NCI-H1436 (cell line): ENCODE results near the gene L3MBTL4.
"Not testable (repeated sequence)": the region's sequence is repeated elsewhere in the genome, so short reads cannot be mapped to it uniquely, and the experiment has no call there.

Experiments used
- DNase-seq: peaks from one replicate; lab custom pipeline; 2025; lab: John Stamatoyannopoulos, UW

L3MBTL4 gene

GRCh38 chr18:6310714-6311113 lies 104.0 kb downstream of the L3MBTL4 start:
- no peak for DNase-seq

- no peak for DNase-seq
Measured at GRCh38 chr18:6297875-6298274, 116.8 kb downstream of the L3MBTL4 start.

GRCh38 chr18:6294148-6294784 lies 120.4 kb downstream of the L3MBTL4 start:
- DNase-seq = no peak

GRCh38 chr18:6289843-6290242 lies 124.9 kb downstream of the L3MBTL4 start:
- DNase-seq = no peak

- no peak for DNase-seq
Measured at GRCh38 chr18:6286585-6286984, 128.1 kb downstream of the L3MBTL4 start.

- DNase-seq = no peak
Measured at GRCh38 chr18:6284761-6285160, 129.9 kb downstream of the L3MBTL4 start.

- DNase-seq = no peak
Measured at GRCh38 chr18:6284300-6284699, 130.4 kb downstream of the L3MBTL4 start.

- DNase-seq = no peak
Measured at GRCh38 chr18:6281874-6282273, 132.8 kb downstream of the L3MBTL4 start.

GRCh38 chr18:6280211-6280743 lies 134.4 kb downstream of the L3MBTL4 start:
- no peak for DNase-seq

- no peak for DNase-seq
Measured at GRCh38 chr18:6279308-6279707, 135.4 kb downstream of the L3MBTL4 start.

- no peak for DNase-seq
Measured at GRCh38 chr18:6273423-6273822, 141.3 kb downstream of the L3MBTL4 start.

GRCh38 chr18:6272144-6272543 lies 142.6 kb downstream of the L3MBTL4 start:
- DNase-seq = not testable (repeated sequence)

GRCh38 chr18:6271585-6271984 lies 143.1 kb downstream of the L3MBTL4 start:
- DNase-seq = no peak

GRCh38 chr18:6270771-6271216 lies 143.9 kb downstream of the L3MBTL4 start:
- no peak for DNase-seq

GRCh38 chr18:6269660-6270332 lies 144.9 kb downstream of the L3MBTL4 start:
- DNase-seq = no peak

GRCh38 chr18:6266212-6266611 lies 148.5 kb downstream of the L3MBTL4 start:
- DNase-seq = no peak

GRCh38 chr18:6261938-6262337 lies 152.8 kb downstream of the L3MBTL4 start:
- DNase-seq = no peak

GRCh38 chr18:6259324-6259723 lies 155.4 kb downstream of the L3MBTL4 start:
- DNase-seq = not testable (repeated sequence)

- no peak for DNase-seq
Measured at GRCh38 chr18:6257950-6258349, 156.8 kb downstream of the L3MBTL4 start.

GRCh38 chr18:6256521-6256920 lies 158.2 kb downstream of the L3MBTL4 start:
- no peak for DNase-seq

- DNase-seq = no peak
Measured at GRCh38 chr18:6255886-6256285, 158.8 kb downstream of the L3MBTL4 start.

GRCh38 chr18:6255116-6255705 lies 159.5 kb downstream of the L3MBTL4 start:
- no peak for DNase-seq

GRCh38 chr18:6254456-6254855 lies 160.3 kb downstream of the L3MBTL4 start:
- DNase-seq = no peak
